Activated CD4-positive, alpha-beta memory T cell treated with anti-CD3 and anti-CD28 coated beads for 36 hours (primary cell): ENCODE measurements around the gene STX4. TPM values are rescaled to one million over a fixed set of nuclear protein-coding genes. Genes with fewer than 3 reads are reported as not detected.

ENCODE experiments used
- CTCF ChIA-PET: fragments of 350-600 bp; sonication (Branson Sonifier 250); formaldehyde crosslinking; loops from one replicate; lab custom pipeline; 2021; ENCODE audit warnings: antibody characterized with exemption, inconsistent platforms; lab: Charles Lee
- POLR2A ChIA-PET: fragments of 350-600 bp; sonication (Branson Sonifier 250); formaldehyde crosslinking; loops from one replicate; lab custom pipeline; 2021; ENCODE audit warnings: antibody characterized with exemption; lab: Charles Lee
- DNase-seq: peaks from one replicate; pipeline ENCODE4 v3.0.0-alpha.2; 2020
- H3K27ac Mint-ChIP-seq: one replicate; pipeline ENCODE4 v1.8.0; 2021; ENCODE audit warnings: mixed read lengths
- H3K27me3 Mint-ChIP-seq: one replicate; pipeline ENCODE4 v1.8.0; 2021; ENCODE audit warnings: mixed read lengths
- H3K36me3 Mint-ChIP-seq: one replicate; pipeline ENCODE4 v1.8.0; 2021; ENCODE audit warnings: mixed read lengths
- H3K4me1 Mint-ChIP-seq: one replicate; pipeline ENCODE4 v1.8.0; 2021; ENCODE audit warnings: low read depth, mixed read lengths
- H3K4me3 Mint-ChIP-seq: one replicate; pipeline ENCODE4 v1.8.0; 2021; ENCODE audit warnings: mild to moderate bottlenecking, mixed read lengths
- H3K9me3 Mint-ChIP-seq: one replicate; pipeline ENCODE4 v1.8.0; 2021; ENCODE audit warnings: mixed read lengths
- intact Hi-C: fragments of 100-400 bp; cut with micrococcal nuclease; formaldehyde crosslinking; loops from one replicate; pipeline ENCODE4 v1.15.1; 2023
- total RNA-seq, 2 experiments: library from RNA; stranded (reverse); gene quantifications; one replicate each; pipeline ENCODE4 v1.2.3, GENCODE V29; 2021

Gene STX4
- total RNA-seq, 2 experiments from 2014 or later: 46.7 to 46.8 TPM

GRCh38 chr16:31088459-31089183, 55.3 kb downstream of the STX4 start, which contains the start of gene PRSS53:
PRSS53 (minus strand) TSS chr16:31088943; CDS start chr16:31088809, 134 bp downstream.
- Mint-ChIP-seq H3K4me3 (no peak within 1 kb of the TSS), H3K36me3 (peaks cover 11% of the 10 kb centered on the region), H3K27ac (no peak within 1 kb of the TSS), H3K27me3 (no peaks in the 10 kb centered on the region), H3K9me3 (no peaks in the 10 kb centered on the region), H3K4me1 (peaks cover 15% of the 10 kb centered on the region)
- CTCF ChIA-PET: interaction anchor here (1.2 kb wide), 1 partner anchor 104 kb away, joined by 4 read pairs; the partner anchor contains the start of gene HSD3B7
- intact Hi-C loops: no loop called here
- POLR2A ChIA-PET: interaction anchor here (0.5 to 1.4 kb wide), 2 partner anchors 27 to 28 kb away, joined by 3 read pairs; no protein-coding TSS in a partner anchor
- no peak for DNase-seq

- no peaks in the 10 kb centered on the region for H3K27me3 Mint-ChIP-seq
- H3K27ac Mint-ChIP-seq: no peak overlapping the region
- peaks cover 11% of the 10 kb centered on the region for H3K36me3 Mint-ChIP-seq
- DNase-seq: no peak
- peaks cover 15% of the 10 kb centered on the region for H3K4me1 Mint-ChIP-seq
- H3K9me3 Mint-ChIP-seq: no peaks in the 10 kb centered on the region
- POLR2A ChIA-PET: interaction anchor here (0.5 to 1.4 kb wide), 2 partner anchors 28 kb away, joined by 3 read pairs; no protein-coding TSS in a partner anchor
- intact Hi-C loops: no loop called here
- CTCF ChIA-PET: interaction anchor here (1.2 kb wide), 1 partner anchor 104 kb away, joined by 4 read pairs; the partner anchor contains the start of gene HSD3B7
- H3K4me3 Mint-ChIP-seq: no peak overlapping the region
Observed at GRCh38 chr16:31089199-31089598, 55.8 kb downstream of the STX4 start.

Other genes starting within 250 kb of the STX4 start
- 1 to 10 TPM; 2.9 to 3.1 TPM for gene ZNF629, start 246.4 kb upstream of the STX4 start, total RNA-seq
- gene BCL7C, start 139.5 kb upstream of the STX4 start, total RNA-seq: 10 to 100 TPM; 25.6 to 25.7 TPM
- gene CTF1, start 136.9 kb upstream of the STX4 start, total RNA-seq: under 1 TPM; 0.22 to 0.43 TPM
- 10 to 100 TPM; 21.0 to 22.2 TPM for gene FBXL19, start 110.0 kb upstream of the STX4 start, total RNA-seq
- gene ORAI3, start 84.5 kb upstream of the STX4 start, total RNA-seq: 1 to 10 TPM; 9.6 to 9.7 TPM
- 10 to 100 TPM; 16.4 to 17.4 TPM for gene SETD1A, start 75.8 kb upstream of the STX4 start, total RNA-seq
- 1 to 10 TPM; 2.2 TPM for gene HSD3B7, start 48.4 kb upstream of the STX4 start, total RNA-seq
- gene STX1B, start 22.9 kb upstream of the STX4 start, total RNA-seq: 1 to 10 TPM in 1 of 2 experiments, under 1 TPM in 1; 0.92 to 1.0 TPM
- gene ZNF668, start 40.7 kb downstream of the STX4 start, total RNA-seq: 10 to 100 TPM; 11.4 to 13.3 TPM
- gene ZNF646, start 40.9 kb downstream of the STX4 start, total RNA-seq: 10 to 100 TPM; 18.6 to 19.9 TPM
- gene PRSS53, start 55.4 kb downstream of the STX4 start, total RNA-seq: 1 to 10 TPM; 3.4 to 5.3 TPM
- gene VKORC1, start 61.2 kb downstream of the STX4 start, total RNA-seq: 10 to 100 TPM; 67.3 to 72.3 TPM
- 10 to 100 TPM; 38.5 to 40.5 TPM for gene BCKDK, start 74.8 kb downstream of the STX4 start, total RNA-seq
- gene KAT8, start 84.1 kb downstream of the STX4 start, total RNA-seq: 10 to 100 TPM; 48.8 to 49.6 TPM
- not detected for gene PRSS8, start 102.2 kb downstream of the STX4 start, total RNA-seq
- gene PRSS36, start 116.5 kb downstream of the STX4 start, total RNA-seq: under 1 TPM in 1 of 2 experiments, not detected in 1; 0.24 TPM
- 100 to 1,000 TPM; 459 to 489 TPM for gene FUS, start 146.6 kb downstream of the STX4 start, total RNA-seq
- 10 to 100 TPM; 13.6 to 14.6 TPM for gene PYCARD, start 169.2 kb downstream of the STX4 start, total RNA-seq
- gene TRIM72, start 180.6 kb downstream of the STX4 start, total RNA-seq: not detected
- not detected for gene PYDC1, start 183.6 kb downstream of the STX4 start, total RNA-seq
- gene ITGAM, start 226.4 kb downstream of the STX4 start, total RNA-seq: 1 to 10 TPM; 4.1 to 5.0 TPM